Body of pancreas (tissue), 4 donors: ENCODE data around the gene MLN.

Experiments used
- CTCF ChIP-seq, 7 experiments: fragments of 450-650 bp in 4 of 7; fragments of 200-600 bp in 3 of 7; sonication (generic) in 3 of 7; IDR thresholded peaks; one replicate each; pipeline ENCODE4 v1.5.1; 2016 to 2019; ENCODE audit warnings: antibody characterized with exemption in 7 of 7
- POLR2A ChIP-seq, 3 donors: fragments of 450-650 bp; IDR thresholded peaks; one replicate each; pipeline ENCODE4 v1.6.1; 2016; ENCODE audit warnings: antibody characterized with exemption in 3 of 3, mild to moderate bottlenecking in 2 of 3

GRCh38 chr6:33826537-33826936, 22.7 kb upstream of the MLN start:
- no peak for TF ChIP-seq CTCF (IDR thresholded peaks at IDR 0.05)
- no peak for TF ChIP-seq POLR2A (IDR thresholded peaks at IDR 0.05)
